ENCODE measurements around the gene FADS1. TPM values are rescaled to one million over a fixed set of nuclear protein-coding genes. Genes with fewer than 3 reads are reported as not detected.

Gene FADS1
- total RNA-seq, 1 donor from 2014 or later: 248 TPM

- Mint-ChIP-seq H3K27me3 (ENCODE audit: low read depth) (peaks cover 59% of the 10 kb centered on the region), H3K4me1 (peaks cover 31% of the 10 kb centered on the region), H3K9me3 (no peaks in the 10 kb centered on the region), H3K4me3 (peak within 1 kb of the TSS; percentile 78), H3K27ac (ENCODE audit: unreplicated experiment) (no peak within 1 kb of the TSS), H3K36me3 (ENCODE audit: low read depth) (no peaks in the 10 kb centered on the region)
- TF ChIP-seq CTCF (conservative IDR thresholded peaks at IDR 0.05): peak; percentile 60
- DNase-seq (ENCODE audit: low read depth, low spot score): peak; percentile 71
Observed at GRCh38 chr11:61752117-61752924, 64.5 kb downstream of the FADS1 start, which contains the start of gene MYRF. Gene MYRF, plus strand, starts transcription at chr11:61752636. Its CDS starts 109 bp downstream, at chr11:61752745.

GRCh38 chr11:61751384-61751783, 65.4 kb downstream of the FADS1 start:
- TF ChIP-seq CTCF (conservative IDR thresholded peaks at IDR 0.05): no peak
- Mint-ChIP-seq H3K9me3 (no peaks in the 10 kb centered on the region), H3K27me3 (ENCODE audit: low read depth) (peaks cover 57% of the 10 kb centered on the region), H3K4me1 (peaks cover 27% of the 10 kb centered on the region), H3K36me3 (ENCODE audit: low read depth) (no peaks in the 10 kb centered on the region), H3K27ac (ENCODE audit: unreplicated experiment) (no peak overlapping the region), H3K4me3 (no peak overlapping the region)
- no peak for DNase-seq (ENCODE audit: low read depth, low spot score)

GRCh38 chr11:61750631-61751273, 66.1 kb downstream of the FADS1 start:
- DNase-seq (ENCODE audit: low read depth, low spot score): no peak
- Mint-ChIP-seq H3K4me3 (no peak overlapping the region), H3K27ac (ENCODE audit: unreplicated experiment) (no peak overlapping the region), H3K36me3 (ENCODE audit: low read depth) (no peaks in the 10 kb centered on the region), H3K9me3 (no peaks in the 10 kb centered on the region), H3K4me1 (peaks cover 27% of the 10 kb centered on the region), H3K27me3 (ENCODE audit: low read depth) (peaks cover 54% of the 10 kb centered on the region)
- no peak for TF ChIP-seq CTCF (conservative IDR thresholded peaks at IDR 0.05)

Other genes starting within 250 kb of the FADS1 start
- gene SYT7, start 235.9 kb downstream of the FADS1 start, total RNA-seq: 3.8 and 4.1 TPM in 2 replicates
- gene DAGLA, start 136.6 kb downstream of the FADS1 start, total RNA-seq: 19.7 and 21.0 TPM in 2 replicates
- 3.5 and 3.9 TPM in 2 replicates for gene MYRF, start 64.4 kb downstream of the FADS1 start, total RNA-seq
- 162 and 174 TPM in 2 replicates for gene TMEM258, start 24.4 kb downstream of the FADS1 start, total RNA-seq
- gene FEN1, start 24.1 kb downstream of the FADS1 start, total RNA-seq: 99.6 TPM in 2 replicates
- 939 and 976 TPM in 2 replicates for gene FADS2, start 11.3 kb upstream of the FADS1 start, total RNA-seq
- 13.6 and 17.0 TPM in 2 replicates for gene FADS3, start 74.5 kb upstream of the FADS1 start, total RNA-seq
- 1.0 and 3.4 TPM in 2 replicates for gene RAB3IL1, start 100.6 kb upstream of the FADS1 start, total RNA-seq
- gene BEST1, start 133.3 kb upstream of the FADS1 start, total RNA-seq: 0.52 and 0.96 TPM in 2 replicates
- 1,207 and 1,209 TPM in 2 replicates for gene FTH1, start 150.6 kb upstream of the FADS1 start, total RNA-seq

Measured in neural crest cell (in vitro differentiated cells).